Stimulated activated CD8-positive, alpha-beta memory T cell treated with anti-CD3 and anti-CD28 coated beads, Interleukin-7, amount 100 ng/mL, for 4 hours (primary cell): ENCODE measurements around the gene CMA1.

ENCODE experiments used
- DNase-seq, 2 donors: peaks; one replicate each; pipeline ENCODE4 v3.0.0-alpha.2; 2020; ENCODE audit warnings: low read depth in 2 of 2

CMA1 gene

DNA sequence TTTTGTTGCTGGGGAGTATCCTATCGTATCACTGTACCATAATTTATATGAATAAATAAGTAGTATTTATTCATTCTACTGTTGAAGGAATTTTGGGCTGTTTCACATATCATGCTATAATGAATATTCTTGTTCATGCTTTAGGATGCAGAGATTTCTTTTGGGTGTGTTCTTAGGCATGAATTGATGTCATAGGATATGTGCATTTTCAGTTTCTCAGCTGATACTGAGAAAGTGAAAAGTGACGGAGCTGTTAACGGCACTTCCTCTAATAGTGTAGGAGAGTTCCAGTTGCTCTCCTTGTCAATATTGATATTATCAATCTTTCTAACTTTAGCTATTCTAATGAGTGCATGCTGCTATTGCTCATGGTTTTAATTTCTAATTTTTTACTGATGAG, 42.3 kb downstream of the CMA1 start:
- DNase-seq: no peak

DNA sequence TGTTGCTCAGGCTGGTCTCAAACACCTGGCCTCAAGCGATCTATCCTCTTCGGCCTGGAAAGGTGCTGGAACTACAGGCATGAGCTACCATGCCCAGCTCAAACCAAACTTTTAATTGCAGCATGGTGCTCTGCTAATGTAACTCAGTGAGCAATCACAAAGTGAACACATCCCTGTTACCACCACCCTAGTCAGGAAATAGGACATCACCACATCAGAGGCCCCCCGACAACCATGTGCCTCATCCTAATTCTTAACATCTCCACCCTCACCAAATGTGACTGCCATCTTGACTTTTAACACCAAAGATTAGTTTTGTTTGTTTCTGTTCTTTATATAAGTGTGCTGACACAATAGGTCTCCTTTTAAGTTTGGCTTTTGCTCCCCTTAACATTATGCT, 42.7 kb downstream of the CMA1 start:
- DNase-seq: no peak

DNA sequence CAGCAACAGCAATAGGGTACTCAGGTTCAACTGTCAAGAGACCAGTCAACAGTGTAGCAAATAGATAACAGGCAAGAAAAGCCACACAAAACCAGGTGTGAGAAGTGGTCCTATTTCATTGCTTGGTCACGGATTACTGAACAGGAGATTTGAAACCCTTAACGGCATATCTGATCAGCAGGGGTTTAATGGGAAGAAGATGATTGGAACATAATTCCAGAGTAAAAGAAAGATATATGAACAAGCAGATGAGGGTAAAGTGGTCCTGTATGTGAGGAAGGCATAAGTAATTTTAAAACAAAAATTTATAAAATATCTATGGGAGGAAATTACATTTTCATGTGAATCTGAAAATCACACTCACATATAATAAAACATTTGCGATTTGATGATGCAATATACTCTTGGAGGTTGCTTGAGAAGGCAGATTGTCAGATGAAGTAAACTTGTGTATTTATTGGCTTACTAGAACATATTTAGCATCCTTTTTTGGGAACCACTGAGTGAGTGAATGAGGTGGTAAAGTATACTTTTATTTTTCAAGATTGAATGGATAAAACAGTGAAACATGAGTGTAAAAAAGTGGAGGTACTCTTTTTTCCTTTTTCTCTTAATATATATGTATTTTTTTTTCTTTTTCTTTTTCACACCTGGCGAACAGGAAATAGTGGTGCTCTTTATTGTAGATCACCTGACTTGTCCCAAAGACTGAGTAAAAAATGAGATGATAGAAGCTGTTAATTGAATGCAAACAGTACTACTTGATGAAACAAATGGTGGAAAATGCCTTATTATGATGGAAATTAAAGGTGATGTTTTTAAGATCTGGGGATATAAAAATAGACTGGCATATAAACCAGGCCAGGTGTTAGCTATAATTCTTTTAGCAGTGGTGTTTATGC, 43.9 kb downstream of the CMA1 start:
- no peak for DNase-seq

DNA sequence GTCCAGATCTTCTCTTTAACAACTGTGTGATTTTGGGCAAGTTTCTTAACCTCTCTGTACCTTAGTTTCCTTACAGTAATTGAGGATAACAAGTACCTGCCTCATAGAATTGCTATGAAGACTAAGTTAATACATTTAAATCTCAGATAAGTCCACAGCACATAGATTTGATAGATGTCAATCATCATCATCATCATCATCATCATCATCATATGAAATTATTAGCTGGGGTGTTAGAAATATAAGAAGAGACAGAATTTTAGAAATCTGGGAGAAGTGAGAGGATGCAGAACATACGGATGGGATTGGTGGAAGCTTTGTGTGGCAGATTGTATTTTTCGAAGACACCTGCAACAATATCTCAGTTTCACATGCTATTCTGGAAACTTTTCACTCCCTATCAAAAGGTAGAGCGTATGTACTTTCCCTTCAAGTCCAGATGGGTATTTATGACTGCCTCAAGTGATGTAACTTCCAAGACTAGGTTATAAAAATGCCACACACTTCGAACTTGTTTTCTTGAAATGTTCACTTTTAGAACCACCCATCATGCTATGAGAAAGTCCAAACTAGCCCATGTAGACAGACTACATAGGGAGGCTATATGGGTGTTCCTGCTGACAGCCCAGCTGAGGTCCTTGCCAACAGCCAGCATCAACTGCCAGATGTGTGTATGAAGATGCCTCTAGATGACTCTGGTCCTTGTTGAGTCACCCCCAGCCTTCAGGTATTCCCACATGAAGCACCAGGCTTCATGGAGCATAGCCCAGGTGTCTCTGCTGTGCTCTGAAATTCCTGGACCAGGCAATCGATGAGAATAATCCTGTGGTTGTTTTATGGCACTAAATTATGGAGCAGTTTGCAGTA, 44.8 kb downstream of the CMA1 start:
- no peak for DNase-seq

DNA sequence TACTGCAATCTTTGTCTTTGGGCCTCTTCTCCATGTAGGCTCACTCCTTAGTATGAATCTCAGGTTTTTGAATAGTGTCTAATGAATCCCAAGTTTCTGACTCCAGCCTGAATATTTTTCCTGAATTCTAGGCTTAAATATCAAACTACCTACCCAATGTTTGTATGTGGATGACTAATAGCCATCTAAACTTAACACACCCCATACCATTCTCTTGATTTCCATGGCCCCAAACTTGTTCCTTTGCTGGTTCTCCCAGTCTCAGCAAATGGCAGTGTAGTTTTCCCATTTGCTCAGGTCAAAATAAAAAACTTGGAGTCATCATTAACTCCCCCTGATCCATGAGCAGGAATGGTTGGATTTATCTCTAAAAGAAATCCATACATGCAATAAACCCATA, 46.7 kb downstream of the CMA1 start:
- DNase-seq: no peak

DNA sequence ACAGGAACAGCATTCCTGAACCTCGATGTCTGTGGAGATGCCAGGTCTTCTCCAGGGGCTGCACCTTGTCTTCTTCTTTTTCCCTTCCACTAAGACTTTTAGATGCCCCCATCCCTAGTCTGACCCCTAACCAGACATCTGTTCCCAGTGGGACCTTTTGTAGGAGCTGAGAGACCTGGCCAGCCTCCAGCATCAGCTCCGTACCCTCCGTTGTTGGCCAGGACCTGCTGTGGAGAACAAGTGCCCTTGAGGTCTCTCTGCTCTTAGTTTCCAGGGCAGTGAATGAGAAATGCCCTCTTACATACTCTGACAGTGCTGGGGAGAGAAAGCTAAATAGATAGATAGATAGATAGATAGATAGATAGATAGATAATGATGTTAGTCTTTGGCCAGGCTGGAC, 48.7 kb downstream of the CMA1 start:
- DNase-seq: no peak

DNA sequence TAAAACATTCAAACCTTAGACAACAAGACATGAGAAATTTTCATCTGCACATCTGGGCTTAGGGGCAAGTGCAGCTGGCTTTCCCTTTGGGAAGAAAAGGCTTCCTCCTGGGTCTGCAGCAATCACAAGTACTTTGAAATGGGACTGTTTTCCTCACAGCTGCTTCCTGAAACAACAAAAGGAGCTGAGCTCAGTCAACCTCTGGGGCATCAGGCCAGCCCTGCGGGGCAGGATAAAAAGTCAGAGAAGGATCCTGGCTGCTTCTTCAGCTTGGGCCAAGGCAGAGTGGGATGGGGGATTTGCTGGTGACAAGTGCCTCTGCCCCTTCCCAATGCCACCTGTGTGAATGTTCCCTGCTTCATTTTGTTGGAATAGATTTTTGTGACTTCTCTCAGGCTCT, 49.3 kb downstream of the CMA1 start:
- no peak for DNase-seq

DNA sequence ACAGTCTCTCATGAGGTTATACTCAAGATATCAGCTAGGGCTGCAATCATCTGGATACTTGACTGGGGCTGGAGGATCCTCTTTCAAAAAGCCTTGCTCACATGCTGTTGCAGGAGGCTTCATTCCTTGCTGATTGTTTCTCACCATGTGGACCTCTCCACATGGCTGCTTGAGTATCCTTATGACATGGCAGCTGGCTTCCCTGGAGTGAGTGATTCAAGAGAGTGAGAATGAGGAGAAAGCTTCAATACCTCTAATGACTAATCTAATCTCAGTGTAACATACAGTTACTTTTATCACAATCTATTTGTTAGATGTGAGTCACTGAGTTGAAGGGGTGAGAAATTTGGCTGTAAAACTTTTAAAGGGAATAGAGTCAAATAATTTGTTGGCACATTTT, 51.1 kb downstream of the CMA1 start:
- DNase-seq: no peak
